Ovary (tissue), 9 donors: ENCODE data around the gene MTREX. TPM values are rescaled to one million over a fixed set of nuclear protein-coding genes. Genes with fewer than 3 reads are reported as not detected.

Source experiments
- DNase-seq, 5 donors: peaks; one replicate each; pipeline ENCODE4 v3.0.0-alpha.2; 2019 to 2020
- H3K27ac ChIP-seq, 2 donors: fragments of 200-600 bp; one replicate each; pipeline versions ENCODE4 v1.5.1 to v1.8.0; 2019 to 2022
- H3K27me3 ChIP-seq: fragments of 200-600 bp; one replicate; pipeline ENCODE4 v1.8.0; 2022
- H3K36me3 ChIP-seq: fragments of 200-600 bp; sonication (generic); one replicate; pipeline ENCODE4 v1.5.1; 2019
- H3K4me1 ChIP-seq: one replicate; pipeline ENCODE4 v1.8.1; 2013; ENCODE audit warnings: mild to moderate bottlenecking, moderate library complexity; ENCODE audit not compliant: insufficient read depth
- H3K4me3 ChIP-seq: fragments of 200-600 bp; sonication (generic); one replicate; pipeline ENCODE4 v1.5.1; 2017
- H3K9me3 ChIP-seq, 2 donors: fragments of 200-600 bp in 1 of 2; sonication (generic) in 1 of 2; one replicate each; pipeline versions ENCODE4 v1.5.1 to v1.8.1; 2013 to 2019; ENCODE audit warnings: mild to moderate bottlenecking in 1 of 2, moderate library complexity in 1 of 2
- CTCF ChIP-seq, 3 donors: fragments of 450-650 bp in 2 of 3; fragments of 200-600 bp in 1 of 3; IDR thresholded peaks; one replicate each; pipeline versions ENCODE4 v1.5.1 to v1.8.0; 2016 to 2022; ENCODE audit warnings: antibody characterized with exemption in 3 of 3, mild to moderate bottlenecking in 1 of 3
- EP300 ChIP-seq: sonication (generic); formaldehyde crosslinking; IDR thresholded peaks from one replicate; pipeline ENCODE4 v1.6.1; 2017; ENCODE audit warnings: antibody characterized with exemption
- POLR2A ChIP-seq: fragments of 450-650 bp; IDR thresholded peaks from one replicate; pipeline ENCODE4 v1.6.1; 2017; ENCODE audit warnings: antibody characterized with exemption, mild to moderate bottlenecking, moderate library complexity
- WGBS, 3 donors: extraction: QIAGEN DNeasy Blood & Tissue Kit in 1 of 3; methylation state at CpG; one replicate each; pipeline versions ENCODE4 v1.1.5 to v1.1.7; 2013 to 2017; 5-methylcytosine and 5-hydroxymethylcytosine counted together
- intact Hi-C, 4 donors: fragments of 100-400 bp; cut with DNase I; formaldehyde crosslinking; loops; one replicate each; pipeline versions ENCODE4 v1.11.0 to v1.15.1; 2022 to 2023
- polyA plus RNA-seq, 2 donors: library from polyadenylated mRNA; stranded (reverse); fragments of 200-250 nt in 1 of 2; fragments of 350-450 nt in 1 of 2; fragmentation: Illumina TruSeq in 1 of 2; extraction: RNeasy Lipid Tissue Mini Kit (QIAGEN cat#74804) in 1 of 2; gene quantifications; one replicate each; pipeline ENCODE4 v1.2.3, GENCODE V29; 2013 to 2014
- total RNA-seq, 7 donors: library from RNA; depleted of rRNA in 2 of 7; stranded (reverse); fragments of >200 nt in 2 of 7; fragmentation: NEBNext Ultra II Directional in 3 of 7; extraction: Animal tissue kit (Norgen Biotek cat#: 25700) in 3 of 7; gene quantifications; one replicate each; pipeline versions ENCODE4 v1.1.0 to v1.2.4, GENCODE V29; 2016 to 2023
- donor health status: DM: no; HTN: no; CAD: no; lungs with moderate emphysema.
- donor health status: DM: no; HTN: no; CAD: no.
- donor health status: Bipolar disorder and iron deficiency.
- donor health status: DM: yes; HTN: yes; CAD: no.
- donor health status: DM: no; HTN: no; CAD: no.
- donor health status: DM: yes; HTN: yes; CAD: no.

Gene MTREX
- total and polyA plus RNA-seq, 9 donors = 24.3 to 65.3 (median 62.1) TPM

DNA sequence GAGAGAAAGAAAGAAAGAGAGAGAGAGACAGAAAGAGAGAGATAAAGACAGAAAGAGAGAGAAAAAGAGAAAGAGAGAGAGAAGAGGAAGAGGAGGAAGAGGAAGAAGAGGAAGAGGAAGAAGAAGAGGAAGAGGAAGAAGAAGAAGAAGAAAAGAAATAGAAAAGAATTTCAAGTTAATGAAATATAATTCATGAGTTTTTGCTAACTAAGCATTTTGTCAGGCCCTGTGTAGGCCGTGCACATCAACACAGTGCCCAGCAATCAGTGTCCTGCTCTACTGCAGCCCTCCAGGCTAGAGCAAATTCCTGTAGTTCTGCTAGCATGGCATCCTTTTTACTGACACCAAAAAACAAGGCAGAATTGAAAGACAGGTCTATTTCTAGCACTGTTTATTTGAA, 164.9 kb downstream of the MTREX start:
- Histone ChIP-seq H3K27ac (no peak overlapping the region), H3K9me3 (no peaks in the 10 kb centered on the region), H3K36me3 (no peaks in the 10 kb centered on the region), H3K4me1 (peaks cover 4% of the 10 kb centered on the region), H3K27me3 (no peaks in the 10 kb centered on the region), H3K4me3 (no peak overlapping the region)
- intact Hi-C loops = no loop called here
- DNase-seq = no peak
- no peak for TF ChIP-seq POLR2A
- no peak for TF ChIP-seq EP300
- no peak for TF ChIP-seq CTCF (IDR thresholded peaks at IDR 0.05)
- WGBS, 3 donors = 75 to 77% (median 77%) methylated on average over 1 of the region's 1 CpG

Other genes starting within 250 kb of the MTREX start
- gene GZMA, start 205.3 kb upstream of the MTREX start, total RNA-seq = 1 to 10 TPM in 2 of 7 donors, under 1 TPM in 4, not detected in 1; 0.51 to 1.8 (median 0.96) TPM
- gene GZMA, start 205.3 kb upstream of the MTREX start, polyA plus RNA-seq = 10 to 100 TPM in 1 of 2 donors, 1 to 10 TPM in 1; 1.5 to 12.9 TPM
- 10 to 100 TPM; 14.4 to 58.7 (median 29.8) TPM for gene GPX8, start 147.8 kb upstream of the MTREX start, total RNA-seq
- 10 to 100 TPM; 25.5 to 58.8 TPM for gene GPX8, start 147.8 kb upstream of the MTREX start, polyA plus RNA-seq
- 10 to 100 TPM in 1 of 7 donors, under 1 TPM in 4, not detected in 2; 0.12 to 10.7 (median 0.24) TPM for gene CDC20B, start 134.8 kb upstream of the MTREX start, total RNA-seq
- not detected for gene CDC20B, start 134.8 kb upstream of the MTREX start, polyA plus RNA-seq
- 1 to 10 TPM in 1 of 7 donors, under 1 TPM in 1, not detected in 5; 0.10 to 1.5 TPM for gene MCIDAS, start 80.7 kb upstream of the MTREX start, total RNA-seq
- not detected for gene MCIDAS, start 80.7 kb upstream of the MTREX start, polyA plus RNA-seq
- 10 to 100 TPM in 1 of 7 donors, 1 to 10 TPM in 4, under 1 TPM in 2; 0.36 to 11.8 (median 1.7) TPM for gene CCNO, start 74.4 kb upstream of the MTREX start, total RNA-seq
- 1 to 10 TPM in 1 of 2 donors, under 1 TPM in 1; 0.13 to 1.1 TPM for gene CCNO, start 74.4 kb upstream of the MTREX start, polyA plus RNA-seq
- gene DHX29, start 295 bp upstream of the MTREX start, total RNA-seq = 10 to 100 TPM; 18.4 to 25.2 (median 21.5) TPM
- 10 to 100 TPM; 13.1 to 14.1 TPM for gene DHX29, start 295 bp upstream of the MTREX start, polyA plus RNA-seq
- gene PLPP1, start 227.0 kb downstream of the MTREX start, total RNA-seq = 100 to 1,000 TPM in 1 of 7 donors, 10 to 100 TPM in 6; 13.5 to 136 (median 33.5) TPM
- gene PLPP1, start 227.0 kb downstream of the MTREX start, polyA plus RNA-seq = 100 to 1,000 TPM in 1 of 2 donors, 10 to 100 TPM in 1; 48.9 to 133 TPM